ENCODE data around the gene ZNF212.
"Not testable (repeated sequence)": the region's sequence is repeated elsewhere in the genome, so short reads cannot be mapped to it uniquely, and the experiment has no call there.

Gene ZNF212

GRCh38 chr7:149218469-149219420 lies 20.7 kb upstream of the ZNF212 start:
- peak; percentile 77 for DNase-seq (ENCODE audit: low spot score)

GRCh38 chr7:149220534-149220933 lies 18.9 kb upstream of the ZNF212 start:
- peak; percentile 88 for DNase-seq (ENCODE audit: low spot score)

- no peak for DNase-seq (ENCODE audit: low spot score)
These were observed 16.3 kb upstream of the ZNF212 start for GRCh38 chr7:149223176-149223575.

- no peak for DNase-seq (ENCODE audit: low spot score)
These were observed 15.7 kb upstream of the ZNF212 start for GRCh38 chr7:149223761-149224160.

GRCh38 chr7:149224352-149224751 lies 15.1 kb upstream of the ZNF212 start:
- no peak for DNase-seq (ENCODE audit: low spot score)

GRCh38 chr7:149225106-149225505 lies 14.3 kb upstream of the ZNF212 start:
- no peak for DNase-seq (ENCODE audit: low spot score)

- no peak for DNase-seq (ENCODE audit: low spot score)
These were observed 13.8 kb upstream of the ZNF212 start for GRCh38 chr7:149225656-149226055.

- DNase-seq (ENCODE audit: low spot score), result not testable (repeated sequence)
These were observed 13.1 kb upstream of the ZNF212 start for GRCh38 chr7:149226366-149226765.

- no peak for DNase-seq (ENCODE audit: low spot score)
These were observed 12.5 kb upstream of the ZNF212 start for GRCh38 chr7:149226840-149227494.

- no peak for DNase-seq (ENCODE audit: low spot score)
These were observed 10.5 kb upstream of the ZNF212 start for GRCh38 chr7:149228831-149229471.

- no peak for DNase-seq (ENCODE audit: low spot score)
These were observed 9.9 kb upstream of the ZNF212 start for GRCh38 chr7:149229526-149229925.

GRCh38 chr7:149232362-149232761 lies 7.1 kb upstream of the ZNF212 start:
- DNase-seq (ENCODE audit: low spot score), result no peak

- peak; percentile 79 for DNase-seq (ENCODE audit: low spot score)
These were observed 5.7 kb upstream of the ZNF212 start for GRCh38 chr7:149233655-149234204.

- DNase-seq (ENCODE audit: low spot score), result no peak
These were observed 1.9 kb upstream of the ZNF212 start for GRCh38 chr7:149237502-149237901.

GRCh38 chr7:149238051-149238450 lies 1.4 kb upstream of the ZNF212 start:
- DNase-seq (ENCODE audit: low spot score), result peak; percentile 21

GRCh38 chr7:149240637-149241036 lies 1.2 kb downstream of the ZNF212 start:
- no peak for DNase-seq (ENCODE audit: low spot score)

- DNase-seq (ENCODE audit: low spot score), result no peak
These were observed 2.2 kb downstream of the ZNF212 start for GRCh38 chr7:149241696-149242095.

GRCh38 chr7:149245244-149245643 lies 5.8 kb downstream of the ZNF212 start:
- peak; percentile 78 for DNase-seq (ENCODE audit: low spot score)

- no peak for DNase-seq (ENCODE audit: low spot score)
These were observed 6.3 kb downstream of the ZNF212 start for GRCh38 chr7:149245744-149246143.

GRCh38 chr7:149248777-149249176 lies 9.3 kb downstream of the ZNF212 start:
- DNase-seq (ENCODE audit: low spot score), result no peak

GRCh38 chr7:149250151-149250550 lies 10.7 kb downstream of the ZNF212 start:
- not testable (repeated sequence) for DNase-seq (ENCODE audit: low spot score)

- not testable (repeated sequence) for DNase-seq (ENCODE audit: low spot score)
These were observed 12.1 kb downstream of the ZNF212 start for GRCh38 chr7:149251518-149251917.

All from kidney capillary endothelial cell (primary cell).